GM12878 (cell line): ENCODE results near the gene TTC16. TPM values are rescaled to one million over a fixed set of nuclear protein-coding genes. Genes with fewer than 3 reads are reported as not detected.

Experiments used
- ASH2L ChIP-seq: fragments of 300-600, 200-600 bp; sonication (generic); IDR thresholded peaks from 2 replicates; pipeline ENCODE4 v1.6.1; 2017; ENCODE audit warnings: low read depth, mild to moderate bottlenecking, borderline replicate concordance
- BHLHE40 ChIP-seq, 2 experiments: fragments of 450-650 bp in 1 of 2; IDR thresholded peaks; 2 replicates each; pipeline ENCODE4 v1.6.1; 2011 to 2017; ENCODE audit warnings: low read depth in 2 of 2, borderline replicate concordance in 1 of 2, improper control_type of control experiment in 1 of 2, low read length in 1 of 2, mild to moderate bottlenecking in 1 of 2
- CHD2 ChIP-seq: IDR thresholded peaks from 2 replicates; pipeline ENCODE4 v1.6.1; 2011; ENCODE audit warnings: low read depth, low read length, improper control_type of control experiment, borderline replicate concordance
- ESRRA ChIP-seq: IDR thresholded peaks from 2 replicates; pipeline ENCODE4 v1.6.1; 2012; ENCODE audit warnings: mild to moderate bottlenecking, low read length, improper control_type of control experiment
- NFYB ChIP-seq: IDR thresholded peaks from 2 replicates; pipeline ENCODE4 v1.6.1; 2011; ENCODE audit warnings: low read depth, mild to moderate bottlenecking, low read length, improper control_type of control experiment, moderate library complexity; ENCODE audit not compliant: insufficient read depth
- NKRF ChIP-seq: fragments of 450-650 bp; conservative IDR thresholded peaks from 2 replicates; pipeline ENCODE4 v1.6.1; 2017; ENCODE audit warnings: mild to moderate bottlenecking, moderate library complexity
- NR2C1 ChIP-seq: fragments of 450-650 bp; IDR thresholded peaks from 2 replicates; pipeline ENCODE4 v1.6.1; 2017; ENCODE audit warnings: antibody characterized with exemption, mild to moderate bottlenecking, moderate library complexity
- SMAD5 ChIP-seq: IDR thresholded peaks from 2 replicates; pipeline ENCODE4 v1.6.1; 2016; ENCODE audit warnings: antibody characterized with exemption, low read depth
- SP1 ChIP-seq: IDR thresholded peaks from one replicate; pipeline ENCODE4 v1.6.1; 2011; ENCODE audit warnings: low read depth, low read length
- TCF12 ChIP-seq: IDR thresholded peaks from 2 replicates; pipeline ENCODE4 v1.6.1; 2011; ENCODE audit warnings: low read depth, mild to moderate bottlenecking, low read length
- ZNF384 ChIP-seq: IDR thresholded peaks from 2 replicates; pipeline ENCODE4 v1.6.1; 2012; ENCODE audit warnings: low read depth, mild to moderate bottlenecking, low read length, improper control_type of control experiment, borderline replicate concordance
- ZNF592 ChIP-seq: fragments of 450-650 bp; IDR thresholded peaks from 2 replicates; pipeline ENCODE4 v1.6.1; 2017; ENCODE audit warnings: mild to moderate bottlenecking, moderate library complexity
- polyA plus RNA-seq, 11 experiments: library from polyadenylated mRNA; depleted of rRNA in 4 of 11; unstranded in 6 of 11; stranded (reverse) in 5 of 11; fragments of >200 nt; fragmentation: Nextera tagmentation in 4 of 11; fragmentation: Illumina TruSeq in 1 of 11; extraction: Ambion mirVana in 4 of 11; extraction: Trizol in 1 of 11; gene quantifications; 1 replicate in 1 of 11; 2 replicates in 10 of 11; pipeline versions ENCODE4 v1.2.1 to v1.2.3, GENCODE V29; 2011 to 2016; ENCODE audit warnings: inconsistent platforms in 2 of 11, missing spikeins in 2 of 11, low read depth in 1 of 11
- total RNA-seq, 4 experiments: library from RNA; depleted of rRNA in 3 of 4; stranded (reverse); fragments of >200 nt in 3 of 4; fragmentation: Illumina TruSeq in 1 of 4; extraction: Trizol in 1 of 4; gene quantifications; 2 replicates each; pipeline versions ENCODE4 v1.2.1 to v1.2.3, GENCODE V29; 2013 to 2021
- TF ChIP-seq, protein P1 (sequence below): fragments of 450-650 bp; formaldehyde crosslinking; IDR thresholded peaks from 2 replicates; pipeline ENCODE4 v1.4.0; 2020; ENCODE audit warnings: mild to moderate bottlenecking, moderate library complexity
- TF ChIP-seq, protein P2 (sequence below): fragments of 450-650 bp; formaldehyde crosslinking; IDR thresholded peaks from 2 replicates; pipeline ENCODE4 v1.5.0; 2022; ENCODE audit warnings: mild to moderate bottlenecking, missing genetic modification characterization

Gene TTC16
- total and polyA plus RNA-seq, 10 of the 15 experiments (the other 5 are each of a cell fraction or from before 2014, with no cell fraction given): 0.03 TPM; not detected in 9

DNA sequence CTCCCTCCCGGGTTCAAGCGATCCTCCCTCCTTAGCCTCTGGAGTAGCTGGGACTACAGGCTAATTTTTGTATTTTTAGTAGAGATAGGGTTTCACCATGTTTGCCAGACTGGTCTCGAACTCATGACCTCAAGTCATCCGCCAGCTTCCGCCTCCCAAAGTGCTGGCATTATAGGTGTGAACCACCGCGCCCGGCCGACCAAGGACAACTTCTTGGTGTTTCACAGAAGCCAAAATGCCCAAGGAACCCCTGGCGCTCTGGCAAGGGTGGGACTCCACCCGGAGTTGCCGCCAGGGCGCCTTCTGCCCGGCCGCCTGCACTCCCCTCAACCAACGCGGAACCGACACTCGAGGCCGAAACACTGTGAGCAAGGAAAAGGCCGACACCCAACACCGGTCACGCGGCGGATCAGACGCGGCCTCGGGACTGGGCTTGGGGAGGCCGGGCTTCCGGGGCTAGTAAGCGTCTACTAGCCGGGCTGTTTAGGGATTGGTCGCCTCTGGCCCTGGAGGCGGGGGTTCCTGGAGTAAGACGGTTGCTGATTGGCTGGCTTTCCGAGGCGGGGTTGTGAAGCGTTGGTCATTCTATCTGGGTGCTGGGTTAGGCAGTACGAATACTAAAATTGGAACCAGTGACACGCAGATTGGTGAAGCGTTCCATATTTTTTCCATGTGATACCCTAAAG lies 16.8 kb upstream of the TTC16 start (continued):
- peak; percentile 22 to 42; a peak in 1 of 4 replicates for TF ChIP-seq BHLHE40 (IDR thresholded peaks at IDR 0.05; ENCODE audit: borderline replicate concordance in 1 of 2, low read depth in 2 of 2, low read length in 1 of 2)
- TF ChIP-seq ZNF384: no peak
- TF ChIP-seq ASH2L: no peak
- TF ChIP-seq TCF12: no peak
- TF ChIP-seq CHD2: 0 out of 2 replicates have a peak, but pooled peaks have one; percentile 36
- TF ChIP-seq NR2C1: no peak
- TF ChIP-seq NKRF: no peak
- TF ChIP-seq, protein P1, sequence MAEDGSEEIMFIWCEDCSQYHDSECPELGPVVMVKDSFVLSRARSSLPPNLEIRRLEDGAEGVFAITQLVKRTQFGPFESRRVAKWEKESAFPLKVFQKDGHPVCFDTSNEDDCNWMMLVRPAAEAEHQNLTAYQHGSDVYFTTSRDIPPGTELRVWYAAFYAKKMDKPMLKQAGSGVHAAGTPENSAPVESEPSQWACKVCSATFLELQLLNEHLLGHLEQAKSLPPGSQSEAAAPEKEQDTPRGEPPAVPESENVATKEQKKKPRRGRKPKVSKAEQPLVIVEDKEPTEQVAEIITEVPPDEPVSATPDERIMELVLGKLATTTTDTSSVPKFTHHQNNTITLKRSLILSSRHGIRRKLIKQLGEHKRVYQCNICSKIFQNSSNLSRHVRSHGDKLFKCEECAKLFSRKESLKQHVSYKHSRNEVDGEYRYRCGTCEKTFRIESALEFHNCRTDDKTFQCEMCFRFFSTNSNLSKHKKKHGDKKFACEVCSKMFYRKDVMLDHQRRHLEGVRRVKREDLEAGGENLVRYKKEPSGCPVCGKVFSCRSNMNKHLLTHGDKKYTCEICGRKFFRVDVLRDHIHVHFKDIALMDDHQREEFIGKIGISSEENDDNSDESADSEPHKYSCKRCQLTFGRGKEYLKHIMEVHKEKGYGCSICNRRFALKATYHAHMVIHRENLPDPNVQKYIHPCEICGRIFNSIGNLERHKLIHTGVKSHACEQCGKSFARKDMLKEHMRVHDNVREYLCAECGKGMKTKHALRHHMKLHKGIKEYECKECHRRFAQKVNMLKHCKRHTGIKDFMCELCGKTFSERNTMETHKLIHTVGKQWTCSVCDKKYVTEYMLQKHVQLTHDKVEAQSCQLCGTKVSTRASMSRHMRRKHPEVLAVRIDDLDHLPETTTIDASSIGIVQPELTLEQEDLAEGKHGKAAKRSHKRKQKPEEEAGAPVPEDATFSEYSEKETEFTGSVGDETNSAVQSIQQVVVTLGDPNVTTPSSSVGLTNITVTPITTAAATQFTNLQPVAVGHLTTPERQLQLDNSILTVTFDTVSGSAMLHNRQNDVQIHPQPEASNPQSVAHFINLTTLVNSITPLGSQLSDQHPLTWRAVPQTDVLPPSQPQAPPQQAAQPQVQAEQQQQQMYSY: no peak
- peak; percentile 74 for TF ChIP-seq SP1
- TF ChIP-seq SMAD5: no peak
- TF ChIP-seq, protein P2, sequence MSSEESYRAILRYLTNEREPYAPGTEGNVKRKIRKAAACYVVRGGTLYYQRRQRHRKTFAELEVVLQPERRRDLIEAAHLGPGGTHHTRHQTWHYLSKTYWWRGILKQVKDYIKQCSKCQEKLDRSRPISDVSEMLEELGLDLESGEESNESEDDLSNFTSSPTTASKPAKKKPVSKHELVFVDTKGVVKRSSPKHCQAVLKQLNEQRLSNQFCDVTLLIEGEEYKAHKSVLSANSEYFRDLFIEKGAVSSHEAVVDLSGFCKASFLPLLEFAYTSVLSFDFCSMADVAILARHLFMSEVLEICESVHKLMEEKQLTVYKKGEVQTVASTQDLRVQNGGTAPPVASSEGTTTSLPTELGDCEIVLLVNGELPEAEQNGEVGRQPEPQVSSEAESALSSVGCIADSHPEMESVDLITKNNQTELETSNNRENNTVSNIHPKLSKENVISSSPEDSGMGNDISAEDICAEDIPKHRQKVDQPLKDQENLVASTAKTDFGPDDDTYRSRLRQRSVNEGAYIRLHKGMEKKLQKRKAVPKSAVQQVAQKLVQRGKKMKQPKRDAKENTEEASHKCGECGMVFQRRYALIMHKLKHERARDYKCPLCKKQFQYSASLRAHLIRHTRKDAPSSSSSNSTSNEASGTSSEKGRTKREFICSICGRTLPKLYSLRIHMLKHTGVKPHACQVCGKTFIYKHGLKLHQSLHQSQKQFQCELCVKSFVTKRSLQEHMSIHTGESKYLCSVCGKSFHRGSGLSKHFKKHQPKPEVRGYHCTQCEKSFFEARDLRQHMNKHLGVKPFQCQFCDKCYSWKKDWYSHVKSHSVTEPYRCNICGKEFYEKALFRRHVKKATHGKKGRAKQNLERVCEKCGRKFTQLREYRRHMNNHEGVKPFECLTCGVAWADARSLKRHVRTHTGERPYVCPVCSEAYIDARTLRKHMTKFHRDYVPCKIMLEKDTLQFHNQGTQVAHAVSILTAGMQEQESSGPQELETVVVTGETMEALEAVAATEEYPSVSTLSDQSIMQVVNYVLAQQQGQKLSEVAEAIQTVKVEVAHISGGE (CRISPR knock-in tag): no peak
- TF ChIP-seq NFYB: peak; percentile 81
- no peak for TF ChIP-seq ESRRA
- TF ChIP-seq ZNF592: no peak
